Hepatocyte (in vitro differentiated cells): ENCODE data around the gene INS. TPM values are rescaled to one million over a fixed set of nuclear protein-coding genes. Genes with fewer than 3 reads are reported as not detected.
"Not testable (repeated sequence)": the region's sequence is repeated elsewhere in the genome, so short reads cannot be mapped to it uniquely, and the experiment has no call there.

Experiments
- DNase-seq: peaks from one replicate; pipeline ENCODE4 v3.0.0-alpha.2; 2016; ENCODE audit warnings: low spot score
- H2AFZ ChIP-seq: fragments of 200-600 bp; sonication (generic); 2 replicates; pipeline ENCODE4 v1.6.0; 2016; ENCODE audit warnings: antibody characterized with exemption, mild to moderate bottlenecking
- H3K27ac ChIP-seq: fragments of 200-600 bp; sonication (generic); 2 replicates; pipeline ENCODE4 v1.5.1; 2016; ENCODE audit warnings: mild to moderate bottlenecking
- H3K27me3 ChIP-seq: fragments of 200-600 bp; sonication (generic); 2 replicates; pipeline ENCODE4 v1.6.1; 2016
- H3K36me3 ChIP-seq: fragments of 200-600 bp; sonication (generic); replicated peaks from 2 replicates; pipeline ENCODE4 v1.5.1; 2016; ENCODE audit warnings: low read depth; ENCODE audit not compliant: insufficient read depth
- H3K4me1 ChIP-seq: fragments of 200-600 bp; sonication (generic); 2 replicates; pipeline ENCODE4 v1.5.1; 2016; ENCODE audit warnings: mild to moderate bottlenecking, moderate library complexity; ENCODE audit not compliant: insufficient read depth
- H3K4me2 ChIP-seq: fragments of 200-600 bp; sonication (generic); 2 replicates; pipeline ENCODE4 v1.6.0; 2016
- H3K4me3 ChIP-seq: fragments of 200-600 bp; sonication (generic); 2 replicates; pipeline ENCODE4 v1.5.1; 2016; ENCODE audit warnings: mild to moderate bottlenecking
- H3K79me2 ChIP-seq: fragments of 200-600 bp; sonication (generic); 2 replicates; pipeline ENCODE4 v1.6.0; 2017; ENCODE audit warnings: mild to moderate bottlenecking
- H3K9me2 ChIP-seq: fragments of 200-600 bp; sonication (generic); replicated peaks from 2 replicates; pipeline ENCODE4 v1.6.0; 2017; ENCODE audit warnings: mild to moderate bottlenecking; ENCODE audit not compliant: insufficient read depth
- H3K9me3 ChIP-seq: fragments of 200-600 bp; sonication (generic); 2 replicates; pipeline ENCODE4 v1.5.1; 2016; ENCODE audit warnings: low read depth, mild to moderate bottlenecking
- H4K20me1 ChIP-seq: fragments of 200-600 bp; sonication (generic); 2 replicates; pipeline ENCODE4 v1.6.0; 2016; ENCODE audit warnings: mild to moderate bottlenecking; ENCODE audit not compliant: insufficient read depth, poor library complexity, severe bottlenecking
- EZH2 ChIP-seq: fragments of 200-600 bp; sonication (generic); IDR thresholded peaks from 2 replicates; pipeline ENCODE4 v1.6.1; 2016; ENCODE audit warnings: antibody characterized with exemption, mild to moderate bottlenecking, borderline replicate concordance
- EZH2phosphoT487 ChIP-seq: fragments of 200-600 bp; sonication (generic); IDR thresholded peaks from one replicate; pipeline ENCODE4 v1.6.1; 2018; ENCODE audit warnings: antibody characterized with exemption, mild to moderate bottlenecking, low read depth, moderate library complexity; ENCODE audit not compliant: unreplicated experiment, severe bottlenecking
- WGBS: methylation state at CpG from one replicate; pipeline ENCODE4 v1.1.6; 2016; ENCODE audit warnings: low lambda C conversion rate; ENCODE audit errors: missing lambda C conversion rate; 5-methylcytosine and 5-hydroxymethylcytosine counted together
- polyA plus RNA-seq: library from polyadenylated mRNA; unstranded; fragments of >200 nt; fragmentation: Nextera tagmentation; extraction: Ambion mirVana; gene quantifications from 2 replicates; pipeline ENCODE4 v1.2.1, GENCODE V29; 2016
- total RNA-seq: library from RNA; depleted of rRNA; stranded (reverse); fragments of >200 nt; gene quantifications from 2 replicates; pipeline ENCODE4 v1.2.3, GENCODE V29; 2014
- TF ChIP-seq, protein P1 (sequence below): fragments of 200-600 bp; sonication (generic); IDR thresholded peaks from 2 replicates; pipeline ENCODE4 v1.5.1; 2016; ENCODE audit warnings: antibody characterized with exemption, mild to moderate bottlenecking; ENCODE audit not compliant: poor library complexity

The INS gene
- total and polyA plus RNA-seq, 2 experiments from 2014 or later = not detected

DNA sequence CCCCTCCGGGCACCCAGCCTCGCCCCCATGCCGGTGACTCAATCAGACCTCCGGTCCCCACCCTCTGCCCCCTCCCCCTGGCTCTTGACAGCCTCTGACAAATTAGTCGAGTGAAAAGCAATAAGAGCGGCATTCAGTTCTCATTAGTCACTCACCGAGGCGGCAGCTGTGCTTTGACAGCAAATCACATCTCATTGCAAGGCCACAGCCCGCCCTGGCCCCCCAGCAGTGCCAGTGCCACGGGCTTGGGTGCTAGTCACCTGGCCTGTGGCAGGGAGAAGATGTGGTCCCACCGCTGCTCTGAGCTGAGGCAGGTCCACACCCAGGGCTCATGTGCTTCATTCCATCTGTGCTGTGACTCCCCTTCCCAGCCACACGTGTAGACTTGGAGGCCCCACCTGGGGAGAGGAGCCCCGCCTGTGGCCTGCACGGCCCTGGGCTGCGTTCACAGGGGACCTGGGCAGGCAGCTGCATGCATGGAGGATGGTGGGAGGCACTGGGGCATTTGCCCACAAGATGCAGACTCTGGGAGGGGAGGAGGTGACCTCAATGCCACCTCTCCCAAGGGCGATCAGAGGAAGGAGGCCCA lies 18.0 kb upstream of the INS start:
- Histone ChIP-seq H3K9me3 (no peaks in the 10 kb centered on the region), H3K4me2 (no peak overlapping the region), H3K4me1 (peaks cover 9% of the 10 kb centered on the region), H3K27me3 (no peaks in the 10 kb centered on the region), H2AFZ (no peak overlapping the region), H3K79me2 (no peaks in the 10 kb centered on the region), H4K20me1 (no peaks in the 10 kb centered on the region), H3K4me3 (no peak overlapping the region), H3K9me2 (no peaks in the 10 kb centered on the region), H3K36me3 (no peaks in the 10 kb centered on the region), H3K27ac (peak overlapping the region; percentile 58)
- WGBS = 53% methylated on average over 14 of the region's 16 CpGs
- DNase-seq = peak; percentile 81
- TF ChIP-seq EZH2phosphoT487 = no peak
- TF ChIP-seq, protein P1, sequence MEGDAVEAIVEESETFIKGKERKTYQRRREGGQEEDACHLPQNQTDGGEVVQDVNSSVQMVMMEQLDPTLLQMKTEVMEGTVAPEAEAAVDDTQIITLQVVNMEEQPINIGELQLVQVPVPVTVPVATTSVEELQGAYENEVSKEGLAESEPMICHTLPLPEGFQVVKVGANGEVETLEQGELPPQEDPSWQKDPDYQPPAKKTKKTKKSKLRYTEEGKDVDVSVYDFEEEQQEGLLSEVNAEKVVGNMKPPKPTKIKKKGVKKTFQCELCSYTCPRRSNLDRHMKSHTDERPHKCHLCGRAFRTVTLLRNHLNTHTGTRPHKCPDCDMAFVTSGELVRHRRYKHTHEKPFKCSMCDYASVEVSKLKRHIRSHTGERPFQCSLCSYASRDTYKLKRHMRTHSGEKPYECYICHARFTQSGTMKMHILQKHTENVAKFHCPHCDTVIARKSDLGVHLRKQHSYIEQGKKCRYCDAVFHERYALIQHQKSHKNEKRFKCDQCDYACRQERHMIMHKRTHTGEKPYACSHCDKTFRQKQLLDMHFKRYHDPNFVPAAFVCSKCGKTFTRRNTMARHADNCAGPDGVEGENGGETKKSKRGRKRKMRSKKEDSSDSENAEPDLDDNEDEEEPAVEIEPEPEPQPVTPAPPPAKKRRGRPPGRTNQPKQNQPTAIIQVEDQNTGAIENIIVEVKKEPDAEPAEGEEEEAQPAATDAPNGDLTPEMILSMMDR = no peak
- TF ChIP-seq EZH2 = no peak

DNA sequence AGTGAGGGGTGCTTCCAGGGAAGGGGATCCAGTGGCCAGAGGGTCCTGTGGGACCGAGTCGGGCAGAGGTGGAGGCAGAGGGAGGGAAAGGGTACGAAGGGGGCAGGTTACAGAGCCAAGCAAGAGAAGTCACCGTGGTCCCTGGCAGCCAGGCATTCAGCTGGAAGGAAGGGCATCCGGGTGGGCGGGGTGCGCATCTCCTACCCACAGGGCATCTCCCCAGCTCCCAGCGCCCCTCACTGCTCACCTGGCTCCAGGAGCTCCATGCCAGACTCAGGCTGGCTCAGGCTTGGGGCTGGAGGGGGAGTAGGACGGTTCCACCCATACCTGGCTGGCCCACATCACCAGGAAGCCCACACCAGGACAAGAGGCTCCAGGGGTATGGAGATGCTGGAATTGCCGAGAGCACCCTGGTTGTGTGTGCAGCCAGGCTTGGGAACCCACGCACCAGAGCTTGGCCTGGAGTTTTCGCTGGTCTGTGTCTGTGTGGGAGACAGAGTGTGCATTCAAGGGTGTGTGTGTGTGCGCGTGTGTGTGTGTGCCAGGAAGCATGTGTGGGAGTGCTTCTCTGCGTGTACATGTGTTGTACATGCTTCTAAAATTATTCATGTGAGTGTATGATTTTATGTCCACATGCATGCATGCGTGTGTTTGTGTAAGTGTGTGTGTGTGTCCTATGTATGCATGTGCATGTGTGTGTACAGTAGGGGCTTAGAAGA lies 17.2 kb upstream of the INS start:
- H3K9me2 ChIP-seq, H3K4me1 ChIP-seq, DNase-seq, H3K36me3 ChIP-seq, H3K9me3 ChIP-seq, H4K20me1 ChIP-seq, H2AFZ ChIP-seq, H3K4me2 ChIP-seq, H3K4me3 ChIP-seq, H3K79me2 ChIP-seq, H3K27ac ChIP-seq, H3K27me3 ChIP-seq: not testable (repeated sequence)
- WGBS = 87% methylated on average over 16 of the region's 16 CpGs

DNA sequence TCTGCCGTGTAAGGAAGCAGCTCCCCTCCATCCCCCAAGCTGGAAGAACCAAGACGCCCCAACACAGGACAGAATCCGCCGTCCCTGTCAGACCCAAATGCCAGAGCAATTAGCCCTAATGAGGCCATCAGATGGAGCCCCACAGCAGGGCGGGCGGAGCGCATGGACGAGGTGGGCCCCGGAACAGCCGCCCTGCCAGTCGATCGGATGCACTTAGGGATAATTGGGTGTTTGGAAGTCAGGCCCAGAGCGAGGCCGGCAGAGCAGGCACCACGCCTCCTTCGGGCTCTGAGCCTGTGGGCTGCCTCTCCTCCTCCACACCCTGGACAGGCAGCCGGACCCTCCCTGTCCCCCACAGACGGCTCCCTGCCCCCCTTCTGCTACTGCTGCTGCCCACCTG lies 16.1 kb upstream of the INS start:
- Histone ChIP-seq H3K4me2 (no peak overlapping the region), H3K27ac (no peak overlapping the region), H3K4me1 (peaks cover 9% of the 10 kb centered on the region), H2AFZ (no peak overlapping the region), H3K79me2 (no peaks in the 10 kb centered on the region), H3K9me3 (no peaks in the 10 kb centered on the region), H3K36me3 (no peaks in the 10 kb centered on the region), H3K4me3 (no peak overlapping the region), H4K20me1 (no peaks in the 10 kb centered on the region), H3K27me3 (no peaks in the 10 kb centered on the region), H3K9me2 (no peaks in the 10 kb centered on the region)
- WGBS = 81% methylated on average over 17 of the region's 18 CpGs
- DNase-seq = no peak
- TF ChIP-seq, protein P1 = no peak
- TF ChIP-seq EZH2phosphoT487 = no peak
- TF ChIP-seq EZH2 = no peak

- no peaks in the 10 kb centered on the region for H4K20me1 ChIP-seq
- H3K36me3 ChIP-seq = no peaks in the 10 kb centered on the region
- no peak overlapping the region for H3K27ac ChIP-seq
- no peak for DNase-seq
- H3K4me1 ChIP-seq = peaks cover 9% of the 10 kb centered on the region
- H3K27me3 ChIP-seq = no peaks in the 10 kb centered on the region
- 97% methylated on average over 14 of the region's 14 CpGs for WGBS
- no peak overlapping the region for H2AFZ ChIP-seq
- no peaks in the 10 kb centered on the region for H3K79me2 ChIP-seq
- H3K4me2 ChIP-seq = no peak overlapping the region
- TF ChIP-seq, protein P1 = no peak
- TF ChIP-seq EZH2phosphoT487 (no peak), EZH2 (no peak)
- H3K4me3 ChIP-seq = no peak overlapping the region
- no peaks in the 10 kb centered on the region for H3K9me2 ChIP-seq
- H3K9me3 ChIP-seq = no peaks in the 10 kb centered on the region
Measured at GRCh38 chr11:2176389-2176900, 15.4 kb upstream of the INS start.
